ENCODE results near the gene ANKFY1.

DNA sequence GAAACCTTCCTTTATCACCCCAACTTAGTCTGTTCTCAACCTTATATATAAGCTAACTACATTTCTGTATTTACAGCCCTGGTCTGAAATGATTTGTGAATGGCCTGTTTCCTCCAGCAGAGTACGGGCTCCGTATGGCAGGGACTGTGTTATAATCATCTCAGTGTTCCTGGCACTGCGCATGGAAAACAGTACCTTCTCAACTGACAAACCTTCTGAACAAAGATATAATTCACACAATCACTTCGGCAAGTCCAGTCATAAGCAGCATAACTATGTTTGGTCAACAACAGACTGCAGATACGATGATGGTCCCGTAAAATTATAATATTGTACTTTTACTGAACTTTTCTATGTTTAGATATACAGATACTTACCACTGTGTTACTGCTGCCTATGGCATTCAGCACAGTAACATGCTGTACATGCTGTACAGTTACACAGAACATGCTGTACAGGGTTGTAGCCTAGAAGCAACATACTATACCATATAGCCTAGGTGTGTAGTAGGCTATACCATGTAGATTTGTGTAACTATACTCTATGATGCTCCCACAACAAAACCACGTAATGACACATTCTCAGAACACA, 30.0 kb downstream of the ANKFY1 start:
- TF ChIP-seq EZH2 (IDR thresholded peaks at IDR 0.05; ENCODE audit: low read length, unreplicated experiment) (no peak), CTCF (conservative IDR thresholded peaks at IDR 0.05; ENCODE audit: low read depth, low read length) (no peak)

Data from PC-3 (cell line).